ENCODE measurements around the gene FAM20C.

Gene FAM20C

DNA sequence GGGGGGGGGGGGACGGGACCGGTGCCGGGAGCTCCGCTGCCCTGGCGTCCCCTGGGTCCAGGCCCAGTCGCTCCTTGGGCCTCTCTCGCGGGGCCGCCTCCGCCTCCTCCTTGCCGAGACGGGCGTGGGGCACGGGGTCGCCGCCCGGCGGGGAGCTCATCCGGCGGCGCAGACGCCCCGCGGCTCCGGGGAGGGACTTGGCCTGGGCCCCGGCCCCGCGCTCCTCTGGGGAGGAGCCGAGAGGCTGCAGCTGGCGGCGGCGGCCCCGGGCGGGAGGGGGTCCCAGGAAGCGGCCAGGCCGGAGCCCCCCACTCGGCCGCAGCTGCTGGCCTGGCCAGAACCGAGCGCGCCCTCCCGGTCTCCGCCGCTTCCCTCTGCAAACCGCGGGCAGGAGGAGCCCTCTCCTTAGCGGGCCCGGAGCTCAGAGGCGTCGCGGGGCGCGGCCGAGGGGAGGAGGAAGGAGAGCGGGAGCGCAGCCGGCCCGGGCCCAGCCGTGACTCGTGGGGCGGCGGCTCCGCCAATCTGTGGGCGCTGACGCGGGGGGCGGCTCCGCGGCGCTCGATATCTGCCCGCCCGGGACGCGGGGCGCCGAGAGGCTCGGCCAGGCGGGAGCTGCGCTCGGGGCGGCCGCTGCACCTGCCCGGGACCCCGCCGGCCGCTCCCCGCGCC, at the start of gene FAM20C:
Gene FAM20C (plus strand): TSS at position 591 of the 669 bp plus-strand sequence. CDS start 629 bp downstream, outside the sequence.
- DNase-seq, result peak; percentile 75

GRCh38 chr7:143145-143751, 49.1 kb upstream of the FAM20C start:
- no peak for DNase-seq

GRCh38 chr7:143811-144453, 48.4 kb upstream of the FAM20C start:
- no peak for DNase-seq

DNA sequence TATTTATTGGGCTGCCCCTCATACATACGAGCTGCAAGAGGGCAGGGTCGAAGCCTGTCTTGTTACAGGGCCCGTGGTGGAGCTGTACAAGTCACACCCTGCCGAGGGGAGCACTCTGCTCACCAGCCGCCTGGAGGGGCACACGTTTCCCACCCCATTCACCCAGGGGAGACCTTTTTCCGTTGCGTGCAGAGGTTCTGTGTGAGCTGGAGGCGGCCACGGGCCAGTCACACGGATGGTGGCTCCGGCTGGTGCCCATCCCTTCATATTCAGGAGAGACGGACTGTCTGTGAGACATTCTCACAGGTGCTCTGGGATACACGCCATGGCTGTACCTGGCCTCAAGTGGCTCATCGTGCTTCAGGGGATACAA, 47.9 kb upstream of the FAM20C start:
- DNase-seq, result no peak

GRCh38 chr7:145863-146262, 46.5 kb upstream of the FAM20C start:
- DNase-seq, result no peak

DNA sequence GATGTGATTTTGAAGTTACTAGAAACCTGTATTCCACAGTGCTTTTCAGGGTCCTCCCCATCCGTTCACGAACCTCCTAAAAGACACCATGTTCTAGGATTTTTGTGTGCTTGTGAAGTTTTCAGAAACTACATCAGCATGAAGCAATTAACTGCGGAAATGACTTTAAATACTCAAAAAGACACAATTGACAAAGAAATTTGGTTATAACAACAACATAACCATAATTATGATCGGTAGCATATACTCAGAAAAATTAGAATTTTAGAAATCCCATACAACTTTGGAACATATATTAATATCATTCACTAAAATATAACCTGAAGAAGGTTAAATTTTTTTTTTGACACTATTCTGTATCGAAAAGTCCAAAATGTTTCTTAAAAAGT, 43.8 kb upstream of the FAM20C start:
- DNase-seq, result no peak

- DNase-seq, result peak; percentile 99
Measured at GRCh38 chr7:148932-149790, 43.2 kb upstream of the FAM20C start.

DNA sequence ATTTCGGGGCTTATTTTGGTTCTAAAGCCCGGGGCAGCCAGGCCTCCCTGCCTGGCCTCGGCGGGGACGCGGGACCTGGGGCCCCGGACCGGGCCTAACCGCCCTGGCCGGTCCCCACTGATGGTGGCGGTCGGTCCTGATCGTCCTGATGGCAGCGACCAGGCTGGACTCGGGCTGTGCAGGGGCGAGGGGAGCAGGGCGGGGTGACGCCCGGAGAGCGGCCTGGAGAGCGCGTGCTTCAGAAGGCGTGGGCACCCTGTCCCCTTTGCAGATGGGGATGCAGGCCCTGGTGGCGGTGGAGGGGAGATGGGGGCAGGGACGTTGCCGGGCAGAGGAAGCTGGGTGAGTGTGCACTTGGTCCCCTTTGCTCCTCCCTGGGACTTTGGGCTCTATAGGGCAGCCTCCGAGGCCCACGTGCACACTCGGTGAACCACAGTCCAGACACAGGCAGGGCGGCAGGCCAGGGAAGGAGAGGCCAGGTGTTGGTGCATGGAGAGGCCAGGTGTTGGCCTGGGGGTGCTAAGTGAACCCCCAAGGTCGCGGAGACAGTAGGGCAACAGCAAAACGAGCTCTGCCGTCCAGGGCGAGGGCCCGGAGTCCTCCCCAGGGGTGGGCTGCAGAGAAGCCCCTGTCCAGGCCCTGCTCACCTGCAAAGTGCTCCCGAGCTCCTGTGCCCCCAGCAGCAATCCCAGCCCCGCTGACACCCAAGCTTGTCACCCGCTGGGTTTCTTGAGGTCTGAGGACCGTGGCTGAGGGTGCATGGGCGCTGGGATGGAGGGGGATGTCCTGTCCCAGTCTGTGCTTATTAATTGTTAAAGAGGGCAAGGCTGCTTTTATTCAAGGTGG, 42.4 kb upstream of the FAM20C start:
- DNase-seq, result no peak

DNA sequence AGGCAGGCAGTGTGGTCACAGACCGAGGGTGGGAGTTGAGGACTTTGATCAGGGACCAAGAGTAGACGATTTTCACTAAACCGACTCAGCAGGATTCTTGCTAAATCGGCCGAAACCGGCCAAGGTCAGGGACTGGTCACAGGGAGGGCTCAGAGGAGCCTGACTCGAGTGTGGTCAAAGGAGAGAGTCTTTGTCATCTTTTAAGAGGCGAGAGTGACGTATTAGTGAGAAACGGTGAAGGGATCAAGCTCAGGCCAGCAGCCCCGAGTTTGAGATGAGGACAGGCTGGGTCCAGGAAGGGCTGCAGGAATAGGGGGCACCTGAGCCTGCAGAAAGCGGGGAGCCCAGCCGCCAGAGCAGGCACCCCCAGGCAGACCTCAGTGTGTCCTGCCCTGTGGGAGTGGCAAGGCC, 41.6 kb upstream of the FAM20C start:
- DNase-seq, result no peak

- DNase-seq, result no peak
Measured at GRCh38 chr7:151346-152050, 40.9 kb upstream of the FAM20C start.

DNA sequence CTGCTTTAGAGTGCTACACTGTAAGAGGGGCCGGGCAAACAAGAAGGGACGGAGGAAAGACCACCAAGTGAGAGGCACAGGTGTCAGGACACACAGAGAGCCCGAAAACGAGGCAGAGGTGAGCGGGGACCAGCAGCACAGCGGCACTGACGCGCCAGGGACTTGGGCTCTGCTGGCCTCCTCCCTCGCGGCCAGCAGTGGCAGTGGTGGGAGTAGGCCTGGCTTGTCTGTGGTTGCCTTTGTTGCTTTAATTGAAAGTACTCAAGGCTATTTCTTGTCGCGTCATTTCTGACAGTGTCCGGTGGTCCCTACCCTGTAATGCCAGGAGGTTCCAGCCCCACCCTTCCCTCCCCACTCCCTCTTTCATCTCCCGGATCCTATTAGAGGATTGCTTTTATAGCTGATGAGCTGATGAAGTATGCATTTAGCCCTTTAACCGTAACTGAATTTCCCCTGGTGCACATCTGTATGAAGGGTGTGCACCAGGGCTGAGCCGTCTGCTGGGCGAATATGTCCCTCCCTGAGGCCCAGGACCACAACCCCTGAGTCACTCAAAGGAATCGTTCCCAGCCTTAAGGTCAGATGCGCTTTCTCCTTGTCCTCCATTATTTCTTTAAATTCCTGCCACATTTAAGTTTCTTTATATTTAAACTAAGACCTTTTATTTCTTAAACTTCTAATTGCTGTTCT, 39.5 kb upstream of the FAM20C start:
- DNase-seq, result no peak

- no peak for DNase-seq
Measured at GRCh38 chr7:153604-154003, 38.8 kb upstream of the FAM20C start.

DNA sequence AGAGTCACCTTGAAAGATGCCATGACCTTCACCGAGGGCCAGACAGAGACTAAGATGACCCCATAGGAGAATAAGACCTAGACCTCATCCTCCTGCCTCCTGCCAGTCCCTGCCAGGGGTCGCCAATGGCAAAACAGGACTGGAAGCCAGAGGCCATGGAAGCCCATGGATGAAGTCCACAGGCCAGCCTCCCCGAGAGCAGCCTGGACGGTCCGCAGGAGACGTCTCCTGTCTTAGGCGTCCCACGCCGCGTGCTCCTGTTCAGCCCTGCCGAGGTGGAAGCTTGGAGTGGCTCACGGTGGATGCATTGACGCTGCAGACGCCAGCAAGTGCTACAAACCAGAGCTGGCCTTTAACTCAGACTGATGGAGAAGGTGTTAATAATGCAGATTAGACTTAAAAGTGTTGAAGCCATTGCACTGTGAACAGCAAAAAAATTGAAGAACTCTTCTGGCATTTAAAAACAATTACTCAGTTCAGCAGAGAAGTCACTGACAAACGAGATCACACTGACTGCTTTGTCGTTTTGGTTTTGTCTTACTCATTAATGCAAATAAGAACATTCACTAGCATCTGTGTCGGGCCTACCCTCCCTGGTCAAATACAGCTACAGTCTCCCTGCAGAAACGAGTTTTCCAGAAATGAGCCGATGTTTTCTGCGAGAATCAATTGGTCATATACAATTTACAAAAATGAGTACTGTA, 38.1 kb upstream of the FAM20C start:
- no peak for DNase-seq

DNA sequence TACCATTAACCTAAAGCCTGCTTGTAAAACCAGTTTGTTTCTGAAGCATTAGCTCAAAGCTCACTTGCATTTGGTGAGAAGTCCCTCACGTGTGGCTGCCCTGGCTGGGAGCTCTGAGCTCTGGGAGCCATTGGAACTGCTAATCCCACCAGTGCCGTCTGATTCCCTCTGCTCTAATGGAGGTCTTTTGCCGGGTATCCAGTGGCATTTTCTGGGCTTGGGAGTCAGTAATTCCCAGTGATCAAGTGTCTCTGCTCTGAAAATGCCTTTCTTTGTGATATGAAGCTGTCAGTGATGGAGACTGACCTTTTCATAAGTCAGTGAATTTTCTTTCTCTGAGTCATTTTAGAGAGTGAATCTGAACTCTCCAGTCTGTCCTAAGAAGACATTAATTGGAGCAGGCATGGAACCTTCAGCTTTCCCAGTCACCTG, 36.9 kb upstream of the FAM20C start:
- no peak for DNase-seq

- DNase-seq, result no peak
Measured at GRCh38 chr7:156111-157007, 36.0 kb upstream of the FAM20C start.

DNA sequence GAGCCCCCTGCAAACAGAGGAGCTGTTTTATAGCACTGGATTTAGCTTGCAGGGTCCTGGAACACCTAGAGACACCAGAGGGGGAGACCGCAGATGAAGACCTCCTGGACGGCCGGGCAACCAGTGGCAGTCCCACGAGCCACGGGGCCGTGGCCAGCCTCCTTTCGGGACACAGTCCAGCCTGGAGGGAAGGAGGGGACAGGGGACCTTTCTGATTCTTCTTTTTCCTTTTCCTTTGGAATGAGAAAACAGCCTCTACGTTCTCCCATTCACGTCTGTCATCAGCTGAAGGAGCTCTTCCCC, 35.4 kb upstream of the FAM20C start:
- DNase-seq, result no peak

DNA sequence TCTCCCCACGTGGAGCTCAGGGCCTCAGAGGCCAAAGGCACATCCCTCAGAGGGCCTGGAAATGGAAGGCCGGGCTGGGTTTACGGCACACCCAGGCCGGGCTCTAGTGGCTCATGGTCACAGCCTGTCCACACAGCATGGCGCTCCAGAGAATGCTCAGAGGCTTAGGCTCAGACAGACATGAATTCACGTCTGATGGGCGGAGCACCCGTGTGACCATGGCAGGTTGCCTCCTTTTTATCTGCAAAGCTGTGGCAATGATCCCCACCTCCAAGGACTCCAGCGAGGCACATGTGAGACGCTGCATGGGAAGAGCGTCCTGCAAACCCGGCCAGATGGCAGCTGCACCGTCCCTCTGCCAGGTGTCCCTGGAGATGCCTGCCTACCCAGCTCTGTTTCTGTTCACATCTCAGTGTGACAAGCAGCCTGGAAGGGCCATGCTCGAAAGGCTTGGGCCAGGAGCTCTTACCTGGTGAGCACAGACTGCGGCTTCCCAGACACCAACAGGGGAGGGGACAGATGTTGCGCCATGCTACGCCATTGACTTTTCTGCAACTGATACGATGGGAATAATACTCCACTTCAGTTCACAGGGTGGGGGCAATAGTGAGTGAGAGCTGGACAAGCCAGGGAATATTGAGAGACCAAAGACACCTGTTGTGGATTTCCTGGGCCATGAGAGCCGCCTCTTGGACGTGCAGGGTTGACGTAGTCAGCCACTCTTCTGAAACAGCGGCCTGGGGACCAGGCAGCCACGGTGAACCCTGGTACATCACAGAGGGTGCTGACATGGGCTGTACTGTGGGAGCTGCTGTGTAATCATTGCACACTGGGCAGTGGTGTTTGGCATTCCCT, 34.4 kb upstream of the FAM20C start:
- DNase-seq, result no peak

DNA sequence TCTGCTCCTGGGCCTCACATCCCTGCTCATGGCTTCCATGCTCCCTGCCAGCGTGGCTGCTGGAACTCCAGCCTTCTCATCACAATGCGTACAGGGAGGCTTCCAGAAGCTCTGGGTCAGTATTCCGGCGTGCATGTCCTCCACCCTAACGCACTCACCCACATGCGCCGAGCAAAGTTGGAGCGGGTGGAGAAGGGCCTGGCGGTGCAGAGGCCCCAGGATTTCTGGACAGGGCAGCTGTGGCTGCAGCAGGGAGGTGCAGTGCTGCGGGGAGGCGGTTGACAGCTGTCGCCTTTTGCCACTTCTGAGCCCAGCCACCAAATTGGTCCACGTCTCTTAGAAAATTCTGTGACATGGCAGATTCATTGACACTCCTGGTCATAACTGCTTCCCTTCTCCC, 33.6 kb upstream of the FAM20C start:
- no peak for DNase-seq

Measured in fibroblast of skin of right quadriceps (primary cell).